ENCODE measurements around the gene SLC7A7.

SLC7A7 gene

DNA sequence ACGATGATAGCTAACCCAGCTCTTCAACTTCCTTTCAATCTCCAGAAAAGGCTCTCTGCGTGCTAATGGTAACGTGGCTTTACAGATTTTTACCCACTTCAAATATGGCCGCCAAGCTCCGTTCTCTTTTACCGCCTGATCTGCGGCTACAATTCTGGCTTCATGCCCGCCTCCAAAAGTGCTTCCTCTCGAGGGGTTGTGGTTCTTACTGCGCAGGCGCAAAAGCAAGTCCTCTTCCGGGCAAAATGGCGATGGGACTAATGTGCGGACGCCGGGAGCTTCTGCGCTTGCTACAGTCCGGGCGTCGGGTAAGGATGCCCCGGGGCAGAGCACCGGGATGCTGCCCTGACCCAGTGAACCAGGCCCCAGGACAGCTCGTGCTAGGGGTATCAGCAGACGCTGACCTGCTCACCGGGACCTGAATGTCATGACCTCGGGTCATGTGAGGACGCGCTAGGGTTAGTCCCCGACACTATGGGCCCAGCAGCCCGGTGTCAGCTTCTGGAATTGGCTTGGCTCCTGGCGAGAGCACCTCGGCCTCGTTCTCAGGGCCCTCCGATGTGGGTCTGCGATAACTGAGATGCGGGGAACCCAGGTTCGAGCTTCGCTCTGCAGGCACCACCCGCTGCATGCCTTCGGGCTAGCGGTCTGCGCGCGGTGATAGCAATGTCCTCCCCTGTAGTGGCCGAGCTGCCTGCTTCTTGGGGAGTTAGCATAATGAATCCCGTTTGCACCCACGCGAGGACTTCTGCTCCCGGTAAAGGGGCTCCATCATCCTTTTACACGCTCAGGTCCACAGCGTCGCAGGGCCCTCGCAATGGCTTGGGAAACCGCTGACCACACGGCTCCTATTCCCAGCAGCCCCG lies 48.5 kb downstream of the SLC7A7 start, which contains the start of gene OXA1L (continued):
- TF ChIP-seq, protein P1, sequence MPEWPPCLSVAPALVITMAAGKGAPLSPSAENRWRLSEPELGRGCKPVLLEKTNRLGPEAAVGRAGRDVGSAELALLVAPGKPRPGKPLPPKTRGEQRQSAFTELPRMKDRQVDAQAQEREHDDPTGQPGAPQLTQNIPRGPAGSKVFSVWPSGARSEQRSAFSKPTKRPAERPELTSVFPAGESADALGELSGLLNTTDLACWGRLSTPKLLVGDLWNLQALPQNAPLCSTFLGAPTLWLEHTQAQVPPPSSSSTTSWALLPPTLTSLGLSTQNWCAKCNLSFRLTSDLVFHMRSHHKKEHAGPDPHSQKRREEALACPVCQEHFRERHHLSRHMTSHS (tag by site-specific recombination; IDR thresholded peaks at IDR 0.05) = no peak
- TF ChIP-seq ZNF777 (tag by site-specific recombination; IDR thresholded peaks at IDR 0.05; ENCODE audit: borderline replicate concordance) (no peak), SCRT2 (tag by site-specific recombination; IDR thresholded peaks at IDR 0.05) (no peak), ZNF623 (tag by site-specific recombination; IDR thresholded peaks at IDR 0.05) (no peak; the same call in 1 of the 2 replicates), ZEB2 (tag by site-specific recombination; IDR thresholded peaks at IDR 0.05) (0 out of 2 replicates have a peak, but pooled peaks have one; percentile 18), ZNF16 (tag by site-specific recombination; IDR thresholded peaks at IDR 0.05; ENCODE audit: low read depth) (no peak), KLF10 (tag by site-specific recombination; IDR thresholded peaks at IDR 0.05) (no peak), ZNF529 (tag by site-specific recombination; IDR thresholded peaks at IDR 0.05; ENCODE audit: insufficient replicate concordance) (no peak), ZNF311 (tag by site-specific recombination; IDR thresholded peaks at IDR 0.05; ENCODE audit: borderline replicate concordance) (no peak), ZNF19 (tag by site-specific recombination; IDR thresholded peaks at IDR 0.05; ENCODE audit: low read depth) (no peak), ZBTB17 (tag by site-specific recombination; IDR thresholded peaks at IDR 0.05) (peak; percentile 89), ZBTB7A (tag by site-specific recombination; IDR thresholded peaks at IDR 0.05; ENCODE audit: low read depth) (no peak), SP2 (tag by site-specific recombination; IDR thresholded peaks at IDR 0.05) (peak; percentile 51), PRDM1 (tag by site-specific recombination; IDR thresholded peaks at IDR 0.05) (no peak), ZFHX2 (tag by site-specific recombination; conservative IDR thresholded peaks at IDR 0.05) (no peak), SP7 (tag by site-specific recombination; IDR thresholded peaks at IDR 0.05) (peak; percentile 57), ZNF610 (tag by site-specific recombination; IDR thresholded peaks at IDR 0.05; ENCODE audit: borderline replicate concordance) (no peak), ZNF324 (tag by site-specific recombination; IDR thresholded peaks at IDR 0.05) (no peak), ZNF501 (tag by site-specific recombination; IDR thresholded peaks at IDR 0.05) (no peak; the same call in 1 of the 2 replicates), ZBTB48 (tag by site-specific recombination; IDR thresholded peaks at IDR 0.05) (no peak)
- TF ChIP-seq, protein P2, sequence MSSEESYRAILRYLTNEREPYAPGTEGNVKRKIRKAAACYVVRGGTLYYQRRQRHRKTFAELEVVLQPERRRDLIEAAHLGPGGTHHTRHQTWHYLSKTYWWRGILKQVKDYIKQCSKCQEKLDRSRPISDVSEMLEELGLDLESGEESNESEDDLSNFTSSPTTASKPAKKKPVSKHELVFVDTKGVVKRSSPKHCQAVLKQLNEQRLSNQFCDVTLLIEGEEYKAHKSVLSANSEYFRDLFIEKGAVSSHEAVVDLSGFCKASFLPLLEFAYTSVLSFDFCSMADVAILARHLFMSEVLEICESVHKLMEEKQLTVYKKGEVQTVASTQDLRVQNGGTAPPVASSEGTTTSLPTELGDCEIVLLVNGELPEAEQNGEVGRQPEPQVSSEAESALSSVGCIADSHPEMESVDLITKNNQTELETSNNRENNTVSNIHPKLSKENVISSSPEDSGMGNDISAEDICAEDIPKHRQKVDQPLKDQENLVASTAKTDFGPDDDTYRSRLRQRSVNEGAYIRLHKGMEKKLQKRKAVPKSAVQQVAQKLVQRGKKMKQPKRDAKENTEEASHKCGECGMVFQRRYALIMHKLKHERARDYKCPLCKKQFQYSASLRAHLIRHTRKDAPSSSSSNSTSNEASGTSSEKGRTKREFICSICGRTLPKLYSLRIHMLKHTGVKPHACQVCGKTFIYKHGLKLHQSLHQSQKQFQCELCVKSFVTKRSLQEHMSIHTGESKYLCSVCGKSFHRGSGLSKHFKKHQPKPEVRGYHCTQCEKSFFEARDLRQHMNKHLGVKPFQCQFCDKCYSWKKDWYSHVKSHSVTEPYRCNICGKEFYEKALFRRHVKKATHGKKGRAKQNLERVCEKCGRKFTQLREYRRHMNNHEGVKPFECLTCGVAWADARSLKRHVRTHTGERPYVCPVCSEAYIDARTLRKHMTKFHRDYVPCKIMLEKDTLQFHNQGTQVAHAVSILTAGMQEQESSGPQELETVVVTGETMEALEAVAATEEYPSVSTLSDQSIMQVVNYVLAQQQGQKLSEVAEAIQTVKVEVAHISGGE (tag by site-specific recombination; conservative IDR thresholded peaks at IDR 0.05; ENCODE audit: low read depth) = peak; percentile 87
- TF ChIP-seq, protein P3, sequence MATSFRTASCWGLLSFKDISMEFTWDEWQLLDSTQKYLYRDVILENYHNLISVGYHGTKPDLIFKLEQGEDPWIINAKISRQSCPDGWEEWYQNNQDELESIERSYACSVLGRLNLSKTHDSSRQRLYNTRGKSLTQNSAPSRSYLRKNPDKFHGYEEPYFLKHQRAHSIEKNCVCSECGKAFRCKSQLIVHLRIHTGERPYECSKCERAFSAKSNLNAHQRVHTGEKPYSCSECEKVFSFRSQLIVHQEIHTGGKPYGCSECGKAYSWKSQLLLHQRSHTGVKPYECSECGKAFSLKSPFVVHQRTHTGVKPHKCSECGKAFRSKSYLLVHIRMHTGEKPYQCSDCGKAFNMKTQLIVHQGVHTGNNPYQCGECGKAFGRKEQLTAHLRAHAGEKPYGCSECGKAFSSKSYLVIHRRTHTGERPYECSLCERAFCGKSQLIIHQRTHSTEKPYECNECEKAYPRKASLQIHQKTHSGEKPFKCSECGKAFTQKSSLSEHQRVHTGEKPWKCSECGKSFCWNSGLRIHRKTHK (tag by site-specific recombination; IDR thresholded peaks at IDR 0.05) = no peak
- TF ChIP-seq, protein P4, sequence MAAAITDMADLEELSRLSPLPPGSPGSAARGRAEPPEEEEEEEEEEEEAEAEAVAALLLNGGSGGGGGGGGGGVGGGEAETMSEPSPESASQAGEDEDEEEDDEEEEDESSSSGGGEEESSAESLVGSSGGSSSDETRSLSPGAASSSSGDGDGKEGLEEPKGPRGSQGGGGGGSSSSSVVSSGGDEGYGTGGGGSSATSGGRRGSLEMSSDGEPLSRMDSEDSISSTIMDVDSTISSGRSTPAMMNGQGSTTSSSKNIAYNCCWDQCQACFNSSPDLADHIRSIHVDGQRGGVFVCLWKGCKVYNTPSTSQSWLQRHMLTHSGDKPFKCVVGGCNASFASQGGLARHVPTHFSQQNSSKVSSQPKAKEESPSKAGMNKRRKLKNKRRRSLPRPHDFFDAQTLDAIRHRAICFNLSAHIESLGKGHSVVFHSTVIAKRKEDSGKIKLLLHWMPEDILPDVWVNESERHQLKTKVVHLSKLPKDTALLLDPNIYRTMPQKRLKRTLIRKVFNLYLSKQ (tag by site-specific recombination; IDR thresholded peaks at IDR 0.05; ENCODE audit: borderline replicate concordance) = no peak
- TF ChIP-seq, protein P5, sequence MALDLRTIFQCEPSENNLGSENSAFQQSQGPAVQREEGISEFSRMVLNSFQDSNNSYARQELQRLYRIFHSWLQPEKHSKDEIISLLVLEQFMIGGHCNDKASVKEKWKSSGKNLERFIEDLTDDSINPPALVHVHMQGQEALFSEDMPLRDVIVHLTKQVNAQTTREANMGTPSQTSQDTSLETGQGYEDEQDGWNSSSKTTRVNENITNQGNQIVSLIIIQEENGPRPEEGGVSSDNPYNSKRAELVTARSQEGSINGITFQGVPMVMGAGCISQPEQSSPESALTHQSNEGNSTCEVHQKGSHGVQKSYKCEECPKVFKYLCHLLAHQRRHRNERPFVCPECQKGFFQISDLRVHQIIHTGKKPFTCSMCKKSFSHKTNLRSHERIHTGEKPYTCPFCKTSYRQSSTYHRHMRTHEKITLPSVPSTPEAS (tag by site-specific recombination; IDR thresholded peaks at IDR 0.05) = no peak
- TF ChIP-seq, protein P6, sequence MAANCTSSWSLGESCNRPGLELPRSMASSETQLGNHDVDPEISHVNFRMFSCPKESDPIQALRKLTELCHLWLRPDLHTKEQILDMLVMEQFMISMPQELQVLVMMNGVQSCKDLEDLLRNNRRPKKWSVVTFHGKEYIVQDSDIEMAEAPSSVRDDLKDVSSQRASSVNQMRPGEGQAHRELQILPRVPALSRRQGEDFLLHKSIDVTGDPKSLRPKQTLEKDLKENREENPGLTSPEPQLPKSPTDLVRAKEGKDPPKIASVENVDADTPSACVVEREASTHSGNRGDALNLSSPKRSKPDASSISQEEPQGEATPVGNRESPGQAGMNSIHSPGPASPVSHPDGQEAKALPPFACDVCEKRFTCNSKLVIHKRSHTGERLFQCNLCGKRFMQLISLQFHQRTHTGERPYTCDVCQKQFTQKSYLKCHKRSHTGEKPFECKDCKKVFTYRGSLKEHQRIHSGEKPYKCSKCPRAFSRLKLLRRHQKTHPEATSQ (tag by site-specific recombination; IDR thresholded peaks at IDR 0.05) = 0 out of 2 replicates have a peak, but pooled peaks have one; percentile 35
